GM21515 (cell line): ENCODE results near the gene CAPN5.

Source experiments
- ATAC-seq: cut with Tn5 transposase; IDR thresholded peaks from one replicate; pipeline ENCODE4 v1.9.1; 2021; ENCODE audit not compliant: unreplicated experiment

The CAPN5 gene

DNA sequence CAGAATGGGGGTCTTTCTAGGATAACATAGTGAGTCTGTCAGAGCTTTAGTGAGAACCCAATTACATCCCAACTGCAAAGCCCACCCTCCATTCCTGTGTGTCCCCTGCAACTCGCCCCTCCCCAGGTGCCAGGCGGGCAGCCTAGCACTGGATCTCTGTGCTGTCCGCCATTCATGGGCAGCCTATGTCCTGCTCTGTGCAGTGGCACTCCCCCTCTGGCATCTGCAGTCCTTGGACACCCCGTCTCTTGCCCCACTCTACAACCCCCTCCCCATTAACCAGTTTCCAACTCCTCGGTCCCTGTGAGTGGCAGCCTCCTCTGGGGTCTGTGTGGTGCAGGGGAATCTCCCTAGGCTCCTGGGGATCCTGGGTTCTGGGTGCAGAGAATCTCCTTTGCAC, 98.3 kb downstream of the CAPN5 start:
- no peak for ATAC-seq

DNA sequence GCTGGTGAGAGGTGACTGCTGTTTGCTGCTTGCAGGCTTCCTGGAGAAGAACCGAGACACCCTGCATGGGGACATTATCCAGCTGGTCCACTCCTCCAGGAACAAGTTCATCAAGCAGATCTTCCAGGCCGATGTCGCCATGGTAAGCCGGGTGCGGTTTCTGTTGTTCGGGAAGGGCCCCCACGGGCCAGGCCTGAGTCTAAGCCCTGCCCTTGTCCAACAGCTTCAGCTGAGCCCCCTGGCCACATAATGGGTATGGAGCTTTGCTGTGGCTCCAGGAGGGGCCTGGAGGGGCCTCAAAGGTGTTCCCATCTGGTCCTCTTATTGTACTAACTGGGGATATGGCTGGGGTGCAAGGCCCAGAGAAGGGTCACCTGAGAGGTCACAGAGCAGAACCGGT, 99.2 kb downstream of the CAPN5 start:
- ATAC-seq = no peak

DNA sequence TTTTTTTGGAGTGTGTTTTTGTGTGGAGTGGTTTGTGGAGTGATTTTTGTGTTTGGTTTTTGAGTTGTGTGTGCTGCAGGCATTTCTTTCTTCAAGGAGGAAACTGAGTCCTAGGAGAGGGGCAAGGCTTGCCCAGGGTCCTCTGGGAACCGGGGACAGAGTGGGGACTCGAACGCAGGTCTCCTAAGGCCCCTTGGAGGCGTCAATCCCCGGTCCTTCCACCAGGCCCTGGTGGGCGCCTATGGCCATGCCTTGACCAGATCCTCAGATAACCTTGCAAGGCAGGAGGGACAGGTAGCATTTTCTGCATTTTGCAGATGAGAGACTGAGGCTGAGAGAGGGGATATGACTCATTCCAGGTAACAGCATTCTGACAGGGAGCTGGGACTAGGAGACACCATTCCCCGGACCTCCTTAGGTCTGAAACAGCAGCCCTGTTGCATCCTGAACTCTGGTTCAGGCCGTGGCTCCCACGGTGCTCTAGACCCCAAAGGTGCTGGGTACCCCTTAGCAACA, 100.4 kb downstream of the CAPN5 start:
- ATAC-seq = no peak

DNA sequence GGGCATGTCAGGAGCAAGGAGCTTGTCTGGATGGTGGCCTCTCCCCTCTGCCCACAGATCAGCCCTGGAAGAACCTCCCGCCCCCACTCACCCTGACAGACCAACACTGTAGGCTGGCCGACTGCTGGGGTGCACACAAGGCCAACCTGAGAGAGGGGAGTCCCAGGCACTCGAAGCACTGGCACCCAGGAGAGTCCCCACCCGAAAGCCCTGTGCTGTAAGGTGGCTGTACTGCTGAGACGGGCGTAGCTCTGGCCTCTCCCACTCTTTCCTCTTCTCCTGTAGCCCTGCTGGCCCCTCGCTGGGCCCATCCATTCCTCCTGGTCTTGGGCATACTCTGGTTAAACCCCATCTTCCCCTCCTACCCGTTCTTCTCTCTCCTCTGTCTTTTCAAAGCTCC, 101.0 kb downstream of the CAPN5 start:
- ATAC-seq = no peak

DNA sequence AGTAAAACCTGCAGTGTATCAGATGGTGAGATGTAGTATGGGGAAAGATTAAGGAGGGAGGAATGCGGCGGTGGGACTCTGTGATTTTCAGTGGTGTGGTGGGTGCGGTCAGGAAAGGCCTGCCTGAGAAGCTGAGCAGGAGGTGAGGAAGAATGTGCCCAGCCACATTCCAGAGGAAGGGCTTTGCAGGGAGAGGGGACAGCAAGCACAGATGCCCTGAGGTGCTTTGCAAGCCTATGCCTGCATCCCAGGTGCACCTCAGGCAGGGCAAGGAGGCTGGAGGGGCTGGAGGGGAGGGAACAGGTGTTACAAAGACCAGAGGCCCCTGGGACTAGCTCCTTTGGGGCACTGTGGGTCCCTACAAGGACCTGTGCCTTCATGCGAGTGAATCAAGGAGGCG, 103.3 kb downstream of the CAPN5 start:
- no peak for ATAC-seq

DNA sequence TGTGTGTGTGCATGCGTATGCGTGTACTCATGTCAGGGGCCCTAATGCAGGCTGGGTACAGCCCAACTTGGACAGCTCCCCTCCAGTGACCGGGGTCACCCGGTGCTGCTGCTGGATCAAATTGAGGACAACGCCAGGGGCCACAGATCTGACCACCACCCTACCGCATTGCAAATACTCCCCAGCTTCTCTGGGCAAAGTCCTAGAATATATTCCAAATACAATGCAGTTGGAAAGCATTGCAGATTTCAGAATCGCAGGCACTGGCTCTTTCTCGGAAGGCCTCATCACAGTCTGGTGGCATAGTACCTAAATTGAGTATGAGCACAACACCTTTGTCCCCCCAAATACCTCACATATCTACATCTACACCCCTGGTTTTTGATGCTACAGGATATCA, 104.5 kb downstream of the CAPN5 start:
- ATAC-seq = no peak

DNA sequence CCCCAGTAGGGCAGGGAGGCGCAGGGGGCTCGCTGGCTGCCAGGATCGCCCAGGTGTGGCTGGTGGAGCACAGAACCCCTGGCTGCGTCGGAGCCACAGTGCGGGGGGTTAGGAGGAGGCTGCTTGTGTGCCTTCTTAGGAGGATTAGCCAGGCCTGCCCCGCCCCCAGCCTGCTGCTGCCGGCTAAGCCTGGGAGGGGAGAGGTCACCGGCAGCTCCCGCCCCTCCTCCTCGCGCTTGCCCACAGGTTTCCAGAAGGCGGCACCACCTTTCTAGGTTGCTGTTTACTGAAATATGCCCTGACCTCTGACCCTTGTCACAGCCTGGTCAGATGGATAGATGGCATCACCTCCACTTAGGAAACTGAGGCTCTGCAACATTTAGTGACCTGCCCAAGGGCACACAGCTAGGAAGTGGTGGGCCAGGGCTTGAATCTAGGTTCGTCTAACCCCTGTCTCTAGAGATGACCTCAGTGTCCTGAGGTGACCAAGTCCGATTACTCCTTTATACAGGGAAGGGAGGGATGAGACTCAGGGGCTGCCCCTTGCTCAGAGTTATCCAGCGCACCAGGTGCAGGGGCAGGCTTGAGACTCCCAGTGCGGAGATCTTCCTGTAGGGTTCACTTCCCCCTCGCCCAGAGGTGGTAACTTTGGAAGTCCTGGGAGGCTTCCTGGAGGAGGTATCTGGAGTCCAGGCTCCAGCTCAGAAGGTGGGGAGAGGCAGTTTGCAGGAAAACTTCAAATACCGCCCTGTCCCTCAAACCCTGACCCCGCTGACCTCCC, 105.3 kb downstream of the CAPN5 start:
- ATAC-seq = no peak

DNA sequence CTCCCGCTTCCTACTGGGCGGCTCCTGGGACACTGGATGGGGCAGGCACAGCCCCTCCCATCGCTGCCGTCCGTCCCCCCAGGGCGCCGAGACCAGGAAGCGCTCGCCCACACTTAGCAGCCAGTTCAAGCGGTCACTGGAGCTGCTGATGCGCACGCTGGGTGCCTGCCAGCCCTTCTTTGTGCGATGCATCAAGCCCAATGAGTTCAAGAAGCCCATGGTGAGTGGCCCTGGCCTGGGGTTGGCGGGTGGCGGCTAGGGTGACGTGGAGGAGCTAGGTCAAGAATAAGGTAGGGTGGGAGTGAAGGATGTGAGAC, 105.9 kb downstream of the CAPN5 start:
- no peak for ATAC-seq

DNA sequence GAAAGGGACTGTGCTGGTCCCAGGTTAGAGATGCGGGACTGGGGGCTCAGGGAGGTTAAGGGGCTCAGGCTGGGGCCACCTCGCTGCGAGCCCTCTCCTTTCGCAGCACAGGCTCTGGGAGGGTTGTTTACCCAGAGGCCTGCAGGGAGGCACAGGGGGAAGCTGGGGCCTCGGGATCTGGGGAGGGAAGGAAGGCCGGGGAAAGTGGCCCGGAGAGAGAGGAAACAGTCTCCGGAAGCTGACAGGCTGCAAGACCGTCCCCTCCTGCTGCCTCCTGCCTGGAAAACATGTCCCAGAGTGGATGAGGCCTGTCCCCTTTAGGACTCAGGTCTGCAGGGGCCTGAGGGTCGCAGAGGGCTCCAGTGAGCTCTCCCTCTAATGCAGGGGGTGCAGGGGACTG, 106.7 kb downstream of the CAPN5 start:
- ATAC-seq = no peak

DNA sequence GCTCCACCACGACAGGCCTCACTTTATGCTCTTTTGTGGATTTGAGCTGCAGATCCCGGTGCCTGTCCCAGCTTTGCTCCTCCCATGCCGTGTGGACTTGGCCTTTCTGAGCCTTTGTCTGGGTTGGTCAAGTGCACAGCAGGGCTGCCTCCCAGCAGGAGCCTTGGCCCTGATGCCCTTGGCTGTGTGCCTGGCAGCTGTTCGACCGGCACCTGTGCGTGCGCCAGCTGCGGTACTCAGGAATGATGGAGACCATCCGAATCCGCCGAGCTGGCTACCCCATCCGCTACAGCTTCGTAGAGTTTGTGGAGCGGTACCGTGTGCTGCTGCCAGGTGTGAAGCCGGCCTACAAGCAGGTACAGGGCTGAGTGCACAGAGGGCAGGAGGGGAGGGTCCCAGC, 107.8 kb downstream of the CAPN5 start:
- no peak for ATAC-seq

DNA sequence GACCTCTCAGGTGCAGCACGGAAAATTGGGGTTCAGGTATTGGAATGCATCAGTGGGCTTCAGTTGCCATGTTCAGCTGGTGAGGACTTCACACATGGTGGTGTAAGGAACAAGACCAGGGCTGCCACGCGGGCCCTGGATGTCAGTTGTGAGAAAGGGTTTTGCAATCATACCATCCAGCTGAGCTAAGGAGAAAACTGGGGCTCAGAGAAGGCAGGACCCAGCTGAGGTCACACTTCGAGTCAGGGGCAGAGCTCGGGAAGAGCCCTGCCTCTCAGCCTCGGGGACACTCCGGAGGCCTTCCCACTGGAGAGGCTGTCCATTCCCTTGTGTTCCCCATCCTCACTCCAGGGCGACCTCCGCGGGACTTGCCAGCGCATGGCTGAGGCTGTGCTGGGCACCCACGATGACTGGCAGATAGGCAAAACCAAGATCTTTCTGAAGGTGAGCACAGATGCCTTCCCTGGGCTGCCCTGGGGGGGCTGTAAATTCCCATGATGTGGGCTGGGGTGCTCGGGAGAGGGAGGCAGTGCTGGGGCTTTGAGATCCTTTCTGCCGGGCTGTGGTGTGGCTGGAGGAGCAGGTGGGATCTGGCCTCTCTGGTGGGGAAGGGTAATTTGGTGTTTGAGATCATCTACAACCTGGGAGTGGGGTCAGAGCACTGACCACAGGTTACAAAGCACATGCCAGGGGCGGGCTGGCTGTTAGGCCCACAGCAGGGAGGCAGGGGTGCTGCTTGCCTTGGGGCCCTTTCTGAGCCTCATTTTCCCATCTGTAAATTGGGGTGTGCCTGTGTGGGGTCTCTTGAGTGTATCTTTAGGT, 108.5 kb downstream of the CAPN5 start:
- no peak for ATAC-seq
